HCT116 (cell line): ENCODE data around the gene SPCS2. TPM values are rescaled to one million over a fixed set of nuclear protein-coding genes. Genes with fewer than 3 reads are reported as not detected.

ENCODE experiments used
- ATAC-seq: fragments of 200-7000 bp; cut with Tn5 transposase; 2 replicates; pipeline ENCODE4 v1.9.1; 2020; ENCODE audit warnings: mild to moderate bottlenecking, moderate library complexity
- BruUV-seq: library from RNA; stranded (reverse); fragments of 400-500 nt; replicated peaks from 2 replicates; lab custom pipeline; 2021; lab: Mats Ljungman, UMichigan
- CTCF ChIA-PET: fragments of 300-600 bp; sonication (Branson Sonifier 250); formaldehyde crosslinking; loops from one replicate; lab custom pipeline; 2021; ENCODE audit warnings: antibody characterized with exemption; lab: Charles Lee
- POLR2A ChIA-PET: fragments of 300-600, 350-600 bp; sonication (Branson Sonifier 250); formaldehyde crosslinking; loops from one replicate; lab custom pipeline; 2021; ENCODE audit warnings: antibody characterized with exemption; lab: Charles Lee
- RAD21 ChIA-PET, 2 experiments: fragments of 300-600 bp; sonication (Branson Sonifier 250); formaldehyde crosslinking; loops; one replicate each; lab custom pipeline; 2023; ENCODE audit warnings: low total read pairs in 2 of 2; ENCODE audit not compliant: uncharacterized antibody in 2 of 2, unreplicated experiment in 2 of 2, low non-redundant PET in 1 of 2; lab: Charles Lee
- DNase-seq: peaks from one replicate; pipeline ENCODE4 v3.0.0-alpha.2; 2010; ENCODE audit warnings: low read depth, low spot score
- H2AFZ ChIP-seq: fragments of 200-600 bp; shearing (Covaris generic), sonication (generic); 2 replicates; pipeline ENCODE4 v1.6.1; 2017; ENCODE audit warnings: low read depth, mixed run types, mixed read lengths, antibody characterized with exemption, low read length; ENCODE audit not compliant: poor library complexity, severe bottlenecking
- H3K27ac ChIP-seq: 2 replicates; pipeline ENCODE4 v1.5.1; 2012; ENCODE audit warnings: low read depth, low read length
- H3K27me3 ChIP-seq: fragments of 200-600 bp; sonication (generic); 2 replicates; pipeline ENCODE4 v1.6.1; 2016; ENCODE audit warnings: mixed run types, low read length, mixed read lengths; ENCODE audit not compliant: insufficient read depth
- H3K36me3 ChIP-seq, 2 experiments: fragments of 200-500 bp in 1 of 2; fragments of 200-600 bp in 1 of 2; sonication (Bioruptor generic) in 1 of 2; sonication (generic) in 1 of 2; 2 replicates each; pipeline versions ENCODE4 v1.5.1 to v1.6.1; 2014 to 2016; ENCODE audit warnings: low read length in 2 of 2, inconsistent platforms in 1 of 2, mixed read lengths in 1 of 2, mixed run types in 1 of 2; ENCODE audit not compliant: insufficient read depth in 2 of 2, control insufficient read depth in 1 of 2
- H3K4me1 ChIP-seq, 2 experiments: fragments of 200-600 bp in 1 of 2; sonication (generic) in 1 of 2; 2 replicates each; pipeline versions ENCODE4 v1.5.1 to v1.6.1; 2012 to 2017; ENCODE audit warnings: low read length in 2 of 2, inconsistent platforms in 1 of 2, mild to moderate bottlenecking in 1 of 2, mixed read lengths in 1 of 2, mixed run types in 1 of 2, moderate library complexity in 1 of 2; ENCODE audit not compliant: insufficient read depth in 2 of 2, control insufficient read depth in 1 of 2
- H3K4me2 ChIP-seq: fragments of 200-600 bp; sonication (generic); 2 replicates; pipeline ENCODE4 v1.6.1; 2017; ENCODE audit warnings: mixed run types, low read length, mixed read lengths
- H3K4me3 ChIP-seq, 2 experiments: fragments of 200-600 bp in 1 of 2; sonication (generic) in 1 of 2; replicated peaks in 1 of 2; 2 replicates each; pipeline ENCODE4 v1.5.1; 2011 to 2016; ENCODE audit warnings: low read length in 2 of 2, control low read depth in 1 of 2, low read depth in 1 of 2, mild to moderate bottlenecking in 1 of 2, mixed read lengths in 1 of 2, mixed run types in 1 of 2
- H3K79me2 ChIP-seq: fragments of 200-600 bp; sonication (generic); 2 replicates; pipeline ENCODE4 v1.6.1; 2017; ENCODE audit warnings: mild to moderate bottlenecking, mixed run types, low read length, moderate library complexity, mixed read lengths; ENCODE audit not compliant: insufficient read depth
- H3K9ac ChIP-seq: fragments of 200-600 bp; sonication (generic); 2 replicates; pipeline ENCODE4 v1.6.1; 2016; ENCODE audit warnings: low read length, mixed read lengths
- H3K9me2 ChIP-seq: fragments of 200-600 bp; sonication (generic), shearing (Covaris generic); 2 replicates; pipeline ENCODE4 v1.6.1; 2017; ENCODE audit warnings: mixed run types, mild to moderate bottlenecking, moderate library complexity; ENCODE audit not compliant: insufficient read depth
- H3K9me3 ChIP-seq, 2 experiments: fragments of 200-500 bp in 1 of 2; fragments of 200-600 bp in 1 of 2; sonication (Bioruptor generic) in 1 of 2; sonication (generic) in 1 of 2; 2 replicates each; pipeline ENCODE4 v1.6.1; 2014 to 2017; ENCODE audit warnings: low read length in 2 of 2, mixed read lengths in 2 of 2, inconsistent platforms in 1 of 2, low read depth in 1 of 2, mild to moderate bottlenecking in 1 of 2, mixed run types in 1 of 2, moderate library complexity in 1 of 2; ENCODE audit not compliant: control insufficient read depth in 1 of 2, insufficient read depth in 1 of 2
- H4K20me1 ChIP-seq: fragments of 200-600 bp; sonication (generic), shearing (Covaris generic); 2 replicates; pipeline ENCODE4 v1.6.1; 2017; ENCODE audit warnings: mixed run types, mild to moderate bottlenecking, moderate library complexity; ENCODE audit not compliant: insufficient read depth
- CBX3 ChIP-seq: IDR thresholded peaks from 2 replicates; pipeline ENCODE4 v1.6.1; 2012; ENCODE audit warnings: low read depth
- EGR1 ChIP-seq: IDR thresholded peaks from 2 replicates; pipeline ENCODE4 v1.6.1; 2012; ENCODE audit warnings: low read depth
- JUND ChIP-seq: IDR thresholded peaks from 2 replicates; pipeline ENCODE4 v1.6.1; 2012
- POLR2A ChIP-seq: IDR thresholded peaks from 2 replicates; pipeline ENCODE4 v1.7.0; 2011; ENCODE audit warnings: borderline replicate concordance; ENCODE audit not compliant: insufficient read depth, insufficient read length; ENCODE audit errors: extremely low read depth
- POLR2AphosphoS5 ChIP-seq: IDR thresholded peaks from 2 replicates; pipeline ENCODE4 v1.6.1; 2011; ENCODE audit warnings: mild to moderate bottlenecking, low read depth, low read length, moderate library complexity
- SIN3A ChIP-seq: IDR thresholded peaks from 2 replicates; pipeline ENCODE4 v1.6.1; 2012; ENCODE audit warnings: low read depth
- SP1 ChIP-seq: IDR thresholded peaks from 2 replicates; pipeline ENCODE4 v1.6.1; 2012; ENCODE audit warnings: low read depth
- YY1 ChIP-seq: IDR thresholded peaks from 2 replicates; pipeline ENCODE4 v1.6.1; 2011; ENCODE audit warnings: low read length, low read depth, moderate library complexity, mild to moderate bottlenecking; ENCODE audit not compliant: insufficient replicate concordance; ENCODE audit errors: extremely low read depth
- intact Hi-C: fragments of 100-400 bp; cut with micrococcal nuclease; formaldehyde crosslinking; loops from 2 replicates; pipeline ENCODE4 v1.10.0; 2022
- total RNA-seq: library from RNA; stranded (reverse); gene quantifications from one replicate; pipeline ENCODE4 v1.2.1, GENCODE V29; 2021; ENCODE audit not compliant: unreplicated experiment
- TF ChIP-seq, protein P1 (sequence below): IDR thresholded peaks from 2 replicates; pipeline ENCODE4 v1.6.1; 2012; ENCODE audit warnings: low read depth
- TF ChIP-seq, protein P2 (sequence below), 3 experiments: fragments of 200-600 bp in 1 of 3; sonication (generic) in 1 of 3; IDR thresholded peaks in 2 of 3; conservative IDR thresholded peaks in 1 of 3; 2 replicates each; pipeline ENCODE4 v1.5.1; 2012 to 2017; ENCODE audit warnings: low read depth in 2 of 3, low read length in 2 of 3, antibody characterized with exemption in 1 of 3, borderline replicate concordance in 1 of 3, control low read depth in 1 of 3, mild to moderate bottlenecking in 1 of 3, mixed read lengths in 1 of 3, mixed run types in 1 of 3, moderate library complexity in 1 of 3; ENCODE audit not compliant: insufficient read depth in 1 of 3
- TF ChIP-seq, protein P3 (sequence below): IDR thresholded peaks from 2 replicates; pipeline ENCODE4 v1.6.1; 2012

Gene SPCS2
- total RNA-seq, 1 experiment from 2014 or later: 133 TPM

DNA sequence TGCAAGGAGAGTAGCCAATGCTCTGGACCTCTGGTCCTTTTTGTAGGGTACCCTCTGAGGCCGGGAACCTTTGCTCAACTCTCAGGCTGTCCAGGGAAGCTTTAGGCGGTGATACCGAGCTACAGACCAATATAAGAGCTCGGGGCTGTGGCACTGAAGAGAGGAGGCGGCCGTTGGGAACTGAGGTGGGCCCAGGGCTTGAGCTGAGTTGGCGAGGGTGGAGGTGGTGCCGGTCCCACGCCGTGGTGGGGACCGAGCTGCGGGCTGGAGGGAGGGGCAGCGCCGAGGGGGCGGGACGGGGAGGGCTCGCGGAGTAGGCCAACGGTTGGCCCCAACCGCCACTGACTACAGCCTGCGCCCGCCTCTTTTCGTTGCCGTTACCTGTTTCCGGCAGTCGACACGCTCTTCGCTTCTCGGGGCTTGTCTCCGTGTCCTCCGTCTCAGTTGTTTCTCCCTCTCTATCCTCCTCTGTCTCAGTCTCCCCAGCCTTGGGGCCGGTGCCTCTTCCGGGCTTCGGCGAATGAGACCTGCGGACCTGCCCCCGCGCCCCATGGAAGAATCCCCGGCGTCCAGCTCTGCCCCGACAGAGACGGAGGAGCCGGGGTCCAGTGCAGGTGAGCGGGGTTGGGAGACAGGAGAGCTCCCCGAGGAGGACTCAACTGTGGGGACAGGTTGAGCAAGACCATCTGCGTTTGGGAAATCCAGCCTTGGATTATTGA lies 39.6 kb downstream of the SPCS2 start, which contains the start of gene NEU3:
TSS of gene NEU3 (plus strand) at position 393 of the 719 bp plus-strand sequence. CDS start at position 521, 128 bp downstream.
- H3K9ac ChIP-seq: peak within 1 kb of the TSS; percentile 87
- DNase-seq (peak; percentile 69), ATAC-seq (peak; percentile 97)
- H3K4me1 ChIP-seq: peaks cover 0 to 11% of the 10 kb centered on the region in 2 experiments; a peak in 1 of 4 replicates
- peak within 1 kb of the TSS; percentile 70 for H3K27ac ChIP-seq
- peaks cover 21% of the 10 kb centered on the region for H3K79me2 ChIP-seq
- H3K4me3 ChIP-seq: peak within 1 kb of the TSS; percentile 74 to 98
- intact Hi-C loops: no loop called here
- H3K9me3 ChIP-seq: no peaks in the 10 kb centered on the region
- peaks cover 0 to 4% of the 10 kb centered on the region in 2 experiments; a peak in 2 of 4 replicates for H3K36me3 ChIP-seq
- H3K9me2 ChIP-seq: no peaks in the 10 kb centered on the region
- no peaks in the 10 kb centered on the region for H3K27me3 ChIP-seq
- CTCF ChIA-PET: interaction anchor here (0.7 to 1.1 kb wide), 6 partner anchors 34 to 260 kb away, joined by 3 to 5 read pairs (median 4); no protein-coding TSS in a partner anchor
- no TSS peak for BruUV-seq
- TF ChIP-seq SIN3A (peak; percentile 73), POLR2AphosphoS5 (peak; percentile 96), EGR1 (peak; percentile 40; the same call in 1 of the 2 replicates), SP1 (peak; percentile 62), JUND (no peak), CBX3 (peak; percentile 88), POLR2A (peak; percentile 62), YY1 (peak; percentile 57)
- TF ChIP-seq, protein P1, sequence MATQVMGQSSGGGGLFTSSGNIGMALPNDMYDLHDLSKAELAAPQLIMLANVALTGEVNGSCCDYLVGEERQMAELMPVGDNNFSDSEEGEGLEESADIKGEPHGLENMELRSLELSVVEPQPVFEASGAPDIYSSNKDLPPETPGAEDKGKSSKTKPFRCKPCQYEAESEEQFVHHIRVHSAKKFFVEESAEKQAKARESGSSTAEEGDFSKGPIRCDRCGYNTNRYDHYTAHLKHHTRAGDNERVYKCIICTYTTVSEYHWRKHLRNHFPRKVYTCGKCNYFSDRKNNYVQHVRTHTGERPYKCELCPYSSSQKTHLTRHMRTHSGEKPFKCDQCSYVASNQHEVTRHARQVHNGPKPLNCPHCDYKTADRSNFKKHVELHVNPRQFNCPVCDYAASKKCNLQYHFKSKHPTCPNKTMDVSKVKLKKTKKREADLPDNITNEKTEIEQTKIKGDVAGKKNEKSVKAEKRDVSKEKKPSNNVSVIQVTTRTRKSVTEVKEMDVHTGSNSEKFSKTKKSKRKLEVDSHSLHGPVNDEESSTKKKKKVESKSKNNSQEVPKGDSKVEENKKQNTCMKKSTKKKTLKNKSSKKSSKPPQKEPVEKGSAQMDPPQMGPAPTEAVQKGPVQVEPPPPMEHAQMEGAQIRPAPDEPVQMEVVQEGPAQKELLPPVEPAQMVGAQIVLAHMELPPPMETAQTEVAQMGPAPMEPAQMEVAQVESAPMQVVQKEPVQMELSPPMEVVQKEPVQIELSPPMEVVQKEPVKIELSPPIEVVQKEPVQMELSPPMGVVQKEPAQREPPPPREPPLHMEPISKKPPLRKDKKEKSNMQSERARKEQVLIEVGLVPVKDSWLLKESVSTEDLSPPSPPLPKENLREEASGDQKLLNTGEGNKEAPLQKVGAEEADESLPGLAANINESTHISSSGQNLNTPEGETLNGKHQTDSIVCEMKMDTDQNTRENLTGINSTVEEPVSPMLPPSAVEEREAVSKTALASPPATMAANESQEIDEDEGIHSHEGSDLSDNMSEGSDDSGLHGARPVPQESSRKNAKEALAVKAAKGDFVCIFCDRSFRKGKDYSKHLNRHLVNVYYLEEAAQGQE: no peak
- TF ChIP-seq, protein P2, sequence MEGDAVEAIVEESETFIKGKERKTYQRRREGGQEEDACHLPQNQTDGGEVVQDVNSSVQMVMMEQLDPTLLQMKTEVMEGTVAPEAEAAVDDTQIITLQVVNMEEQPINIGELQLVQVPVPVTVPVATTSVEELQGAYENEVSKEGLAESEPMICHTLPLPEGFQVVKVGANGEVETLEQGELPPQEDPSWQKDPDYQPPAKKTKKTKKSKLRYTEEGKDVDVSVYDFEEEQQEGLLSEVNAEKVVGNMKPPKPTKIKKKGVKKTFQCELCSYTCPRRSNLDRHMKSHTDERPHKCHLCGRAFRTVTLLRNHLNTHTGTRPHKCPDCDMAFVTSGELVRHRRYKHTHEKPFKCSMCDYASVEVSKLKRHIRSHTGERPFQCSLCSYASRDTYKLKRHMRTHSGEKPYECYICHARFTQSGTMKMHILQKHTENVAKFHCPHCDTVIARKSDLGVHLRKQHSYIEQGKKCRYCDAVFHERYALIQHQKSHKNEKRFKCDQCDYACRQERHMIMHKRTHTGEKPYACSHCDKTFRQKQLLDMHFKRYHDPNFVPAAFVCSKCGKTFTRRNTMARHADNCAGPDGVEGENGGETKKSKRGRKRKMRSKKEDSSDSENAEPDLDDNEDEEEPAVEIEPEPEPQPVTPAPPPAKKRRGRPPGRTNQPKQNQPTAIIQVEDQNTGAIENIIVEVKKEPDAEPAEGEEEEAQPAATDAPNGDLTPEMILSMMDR (IDR thresholded peaks at IDR 0.05 in 2 of 3, conservative IDR thresholded peaks at IDR 0.05 in 1 of 3; ENCODE audit: borderline replicate concordance in 1 of 3, insufficient read depth in 1 of 3, low read depth in 2 of 3, low read length in 2 of 3): no peak
- TF ChIP-seq, protein P3, sequence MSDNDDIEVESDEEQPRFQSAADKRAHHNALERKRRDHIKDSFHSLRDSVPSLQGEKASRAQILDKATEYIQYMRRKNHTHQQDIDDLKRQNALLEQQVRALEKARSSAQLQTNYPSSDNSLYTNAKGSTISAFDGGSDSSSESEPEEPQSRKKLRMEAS: peak; percentile 46
- RAD21 ChIA-PET: interaction anchor here in 1 of 2 experiments (1.4 kb wide), 1 partner anchor 25 kb away, joined by 3 read pairs; no protein-coding TSS in a partner anchor
- H4K20me1 ChIP-seq: no peaks in the 10 kb centered on the region
- H2AFZ ChIP-seq: peak within 1 kb of the TSS; percentile 77
- peak within 1 kb of the TSS; percentile 87 for H3K4me2 ChIP-seq
- POLR2A ChIA-PET: interaction anchor here (0.7 to 1.9 kb wide), 7 partner anchors 9 to 844 kb away, joined by 3 to 5 read pairs (median 3); partner anchors contain the start of genes SPCS2 and XRRA1
